IMR-90 (cell line): ENCODE measurements around the gene COL5A1. TPM values are rescaled to one million over a fixed set of nuclear protein-coding genes. Genes with fewer than 3 reads are reported as not detected.

ENCODE experiments used
- ATAC-seq: fragments of 200-7000 bp; cut with Tn5 transposase; 2 replicates; pipeline ENCODE4 v1.9.1; 2020; ENCODE audit warnings: low read depth, mild to moderate bottlenecking, moderate library complexity
- BruUV-seq: library from RNA; stranded (reverse); fragments of 400-500 nt; replicated peaks from 2 replicates; lab custom pipeline; 2021; lab: Mats Ljungman, UMichigan
- CTCF ChIA-PET: fragments of 300-600 bp; formaldehyde crosslinking; extraction: SDS; loops from one replicate; lab custom pipeline; 2021; ENCODE audit warnings: antibody characterized with exemption; lab: Yijun Ruan, JAX
- POLR2A ChIA-PET: fragments of 300-600 bp; sonication (Branson Sonifier 250); formaldehyde crosslinking; loops from one replicate; lab custom pipeline; 2022; ENCODE audit warnings: antibody characterized with exemption; ENCODE audit not compliant: unreplicated experiment; lab: Charles Lee
- DNase-seq: peaks from one replicate; pipeline ENCODE4 v3.0.0; 2013
- H2AFZ ChIP-seq: replicated peaks from 2 replicates; pipeline ENCODE3; 2013; ENCODE audit warnings: low read length, mild to moderate bottlenecking; ENCODE audit not compliant: poor library complexity
- H2AK5ac ChIP-seq: 2 replicates; pipeline ENCODE4 v1.6.1; 2013; ENCODE audit warnings: low read depth, low read length, inconsistent platforms
- H2AK9ac ChIP-seq: replicated peaks from 2 replicates; pipeline ENCODE3; 2013; ENCODE audit warnings: mild to moderate bottlenecking, low read depth, low read length, moderate library complexity; ENCODE audit not compliant: poor library complexity
- H2BK120ac ChIP-seq: 2 replicates; pipeline ENCODE4 v1.6.1; 2013; ENCODE audit warnings: low read depth, low read length, inconsistent platforms
- H2BK15ac ChIP-seq: 3 replicates; pipeline ENCODE4 v1.6.1; 2013; ENCODE audit warnings: low read depth, low read length, inconsistent platforms
- H2BK20ac ChIP-seq: 2 replicates; pipeline ENCODE4 v1.6.1; 2013; ENCODE audit warnings: low read depth, mild to moderate bottlenecking, inconsistent platforms, low read length, moderate library complexity
- H2BK5ac ChIP-seq: 2 replicates; pipeline ENCODE4 v1.6.1; 2013; ENCODE audit warnings: mild to moderate bottlenecking, low read depth, low read length, inconsistent platforms; ENCODE audit not compliant: poor library complexity, severe bottlenecking
- H3K14ac ChIP-seq: replicated peaks from 2 replicates; pipeline ENCODE4 v1.6.1; 2013; ENCODE audit warnings: low read depth, low read length, inconsistent platforms
- H3K18ac ChIP-seq: 2 replicates; pipeline ENCODE4 v1.6.1; 2013; ENCODE audit warnings: low read depth, low read length, control low read depth
- H3K23ac ChIP-seq: 2 replicates; pipeline ENCODE4 v1.6.1; 2013; ENCODE audit warnings: low read depth, low read length, inconsistent platforms
- H3K27ac ChIP-seq: 2 replicates; pipeline ENCODE4 v1.5.1; 2013; ENCODE audit warnings: mild to moderate bottlenecking, control low read depth, low read length; ENCODE audit not compliant: insufficient read depth
- H3K27me3 ChIP-seq: 2 replicates; pipeline ENCODE4 v1.6.1; 2013; ENCODE audit warnings: low read length; ENCODE audit not compliant: control insufficient read depth, insufficient read depth
- H3K36me3 ChIP-seq: 2 replicates; pipeline ENCODE4 v1.6.1; 2013; ENCODE audit warnings: low read length, mixed read lengths; ENCODE audit not compliant: control insufficient read depth, insufficient read depth
- H3K4ac ChIP-seq: 2 replicates; pipeline ENCODE4 v1.6.1; 2013; ENCODE audit warnings: low read depth, low read length, inconsistent platforms
- H3K4me1 ChIP-seq: 2 replicates; pipeline ENCODE4 v1.6.1; 2013; ENCODE audit warnings: low read length, mixed read lengths; ENCODE audit not compliant: control insufficient read depth, insufficient read depth
- H3K4me2 ChIP-seq: 2 replicates; pipeline ENCODE4 v1.6.1; 2013; ENCODE audit warnings: low read depth, mild to moderate bottlenecking, control low read depth, low read length, moderate library complexity
- H3K4me3 ChIP-seq: 2 replicates; pipeline ENCODE4 v1.5.1; 2013; ENCODE audit warnings: low read depth, mild to moderate bottlenecking, control low read depth, low read length, moderate library complexity; ENCODE audit not compliant: insufficient read depth
- H3K56ac ChIP-seq: 2 replicates; pipeline ENCODE4 v1.6.1; 2013; ENCODE audit warnings: low read length, inconsistent platforms; ENCODE audit not compliant: insufficient read depth; ENCODE audit errors: extremely low read depth
- H3K79me1 ChIP-seq, 2 experiments: 2 replicates each; pipeline ENCODE4 v1.6.1; 2013; ENCODE audit warnings: low read length in 2 of 2, inconsistent platforms in 1 of 2, low read depth in 1 of 2
- H3K9ac ChIP-seq: 2 replicates; pipeline ENCODE4 v1.6.1; 2013; ENCODE audit warnings: low read depth, low read length, control low read depth
- H3K9me1 ChIP-seq: 2 replicates; pipeline ENCODE4 v1.6.1; 2013; ENCODE audit warnings: low read length, inconsistent platforms; ENCODE audit not compliant: insufficient read depth
- H3K9me3 ChIP-seq: 2 replicates; pipeline ENCODE4 v1.6.1; 2013; ENCODE audit warnings: low read length; ENCODE audit not compliant: control insufficient read depth, insufficient read depth
- H4K20me1 ChIP-seq: 2 replicates; pipeline ENCODE4 v1.6.1; 2013; ENCODE audit warnings: low read length, inconsistent platforms; ENCODE audit not compliant: insufficient read depth
- H4K5ac ChIP-seq: 2 replicates; pipeline ENCODE4 v1.6.1; 2013; ENCODE audit warnings: mild to moderate bottlenecking, low read depth, low read length, control low read depth
- H4K8ac ChIP-seq, 2 experiments: 2 replicates each; pipeline ENCODE4 v1.6.1; 2013; ENCODE audit warnings: low read depth in 2 of 2, low read length in 2 of 2, control low read depth in 1 of 2, inconsistent platforms in 1 of 2
- H4K91ac ChIP-seq: 2 replicates; pipeline ENCODE4 v1.6.1; 2013; ENCODE audit warnings: low read depth, low read length, inconsistent platforms; ENCODE audit not compliant: insufficient read depth
- CHD1 ChIP-seq: IDR thresholded peaks from 2 replicates; pipeline ENCODE4 v1.6.1; 2012; ENCODE audit warnings: low read depth, low read length, improper control_type of control experiment
- POLR2A ChIP-seq: IDR thresholded peaks from 2 replicates; pipeline ENCODE4 v1.6.1; 2012; ENCODE audit warnings: mild to moderate bottlenecking, low read depth, low read length
- RCOR1 ChIP-seq: IDR thresholded peaks from 2 replicates; pipeline ENCODE4 v1.6.1; 2012; ENCODE audit warnings: mild to moderate bottlenecking, low read length, improper control_type of control experiment; ENCODE audit not compliant: insufficient replicate concordance
- SMC3 ChIP-seq: fragments of 150-350 bp; IDR thresholded peaks from 2 replicates; pipeline ENCODE4 v1.6.1; 2016; ENCODE audit warnings: low read depth, mild to moderate bottlenecking, antibody characterized with exemption, low read length, moderate library complexity
- WGBS, 2 experiments: methylation state at CpG; one replicate each; pipeline versions ENCODE4 v1.1.5 to v1.1.7; 2013; ENCODE audit warnings: missing lambda C conversion rate in 2 of 2; ENCODE audit not compliant: insufficient read length in 1 of 2; ENCODE audit errors: extremely low coverage in 2 of 2; 5-methylcytosine and 5-hydroxymethylcytosine counted together
- dilution Hi-C: fragments of 300-500 bp; cut with HindIII; formaldehyde crosslinking; loops from one replicate; pipeline ENCODE4 v1.14.3; 2018; ENCODE audit warnings: low sequenced_read_pairs; ENCODE audit not compliant: unreplicated experiment
- in situ Hi-C: fragments of 300-500 bp; cut with MboI; formaldehyde crosslinking; loops from 3 replicates; pipeline ENCODE4 v1.14.3; 2019; ENCODE audit warnings: low sequenced_read_pairs, inconsistent platforms, mixed read lengths
- intact Hi-C: fragments of 100-400 bp; cut with micrococcal nuclease; formaldehyde crosslinking; loops from 2 replicates; pipeline ENCODE4 v1.10.0; 2022
- polyA plus RNA-seq, 3 experiments: library from polyadenylated mRNA; depleted of rRNA; stranded (reverse); fragments of >200 nt; gene quantifications; 2 replicates each; pipeline ENCODE4 v1.2.3, GENCODE V29; 2012; ENCODE audit warnings: low replicate concordance in 1 of 3
- total RNA-seq: library from RNA; depleted of rRNA; stranded (reverse); fragments of >200 nt; gene quantifications from 2 replicates; pipeline ENCODE4 v1.2.3, GENCODE V29; 2012

The COL5A1 gene
- total and polyA plus RNA-seq, 2 of the 4 experiments (the other 2 are of a cell fraction), result 19.2 to 173 TPM

GRCh38 chr9:134620751-134621557 lies 20.6 kb upstream of the COL5A1 start:
- dilution Hi-C loops (no loop called here), intact Hi-C loops (no loop called here), in situ Hi-C loops (no loop called here)
- Histone ChIP-seq H2AFZ (no peak overlapping the region), H4K91ac (no peak overlapping the region), H3K4me2 (no peak overlapping the region), H3K36me3 (no peaks in the 10 kb centered on the region), H2AK9ac (peak overlapping the region; percentile 45), H3K14ac (no peak overlapping the region), H2AK5ac (peak overlapping the region; percentile 31), H3K4ac (0 out of 2 replicates have a peak overlapping the region, but pooled peaks have one; percentile 16), H4K5ac (no peak overlapping the region), H3K18ac (no peak overlapping the region), H3K56ac (no peak overlapping the region), H2BK15ac (no peak overlapping the region), H3K9me1 (peaks cover 21% of the 10 kb centered on the region), H3K9me3 (no peaks in the 10 kb centered on the region), H3K4me1 (peaks cover 18% of the 10 kb centered on the region), H3K79me1 (peaks cover 0 to 11% of the 10 kb centered on the region in 2 experiments; a peak in 1 of 4 replicates), H2BK20ac (no peak overlapping the region), H3K27me3 (no peaks in the 10 kb centered on the region; the same call in 1 of the 2 replicates), H3K27ac (no peak overlapping the region), H4K20me1 (no peaks in the 10 kb centered on the region), H2BK5ac (no peak overlapping the region), H2BK120ac (no peak overlapping the region), H3K9ac (no peak overlapping the region), H3K23ac (no peak overlapping the region), H3K4me3 (no peak overlapping the region), H4K8ac (no peak overlapping the region)
- ChIA-PET POLR2A (no interaction called here), CTCF (no interaction called here)
- no peak for ATAC-seq
- no TSS peak for BruUV-seq
- WGBS, 2 experiments, result 88% methylated on average over 8 of the region's 21 CpGs; no CpG with 5 or more reads in 1 of the 2 experiments
- TF ChIP-seq CHD1, result no peak
- no peak for TF ChIP-seq RCOR1
- no peak for TF ChIP-seq SMC3
- no peak for TF ChIP-seq POLR2A
- DNase-seq, result no peak
